ENCODE measurements around the gene SYNPO2. TPM values are rescaled to one million over a fixed set of nuclear protein-coding genes. Genes with fewer than 3 reads are reported as not detected.

The SYNPO2 gene
- total RNA-seq, 1 donor from 2014 or later = 2.9 TPM

DNA sequence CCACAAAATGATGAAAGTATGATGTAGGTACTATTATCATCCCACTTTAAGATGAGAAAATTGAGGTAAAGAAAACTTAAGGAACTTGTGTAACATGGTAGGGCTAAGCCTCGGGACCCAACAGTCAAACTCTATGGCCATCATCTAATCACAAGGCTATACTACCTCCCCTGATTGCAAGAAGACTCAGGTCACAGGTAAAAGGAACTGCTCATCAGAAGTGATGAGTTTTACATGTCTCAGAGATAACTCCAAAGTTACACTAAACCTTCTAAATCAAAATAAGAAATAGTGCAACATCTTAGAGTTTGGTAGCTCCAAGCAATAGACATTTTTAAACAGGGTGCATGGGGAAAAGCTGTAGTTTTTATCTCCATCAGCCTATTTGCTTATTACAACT, 150.5 kb downstream of the SYNPO2 start:
- Mint-ChIP-seq H3K27ac (ENCODE audit: unreplicated experiment) (no peak overlapping the region), H3K27me3 (ENCODE audit: unreplicated experiment) (no peaks in the 10 kb centered on the region), H3K4me3 (ENCODE audit: unreplicated experiment) (no peak overlapping the region), H3K4me1 (ENCODE audit: low read depth, unreplicated experiment) (no peaks in the 10 kb centered on the region), H3K36me3 (ENCODE audit: unreplicated experiment) (no peaks in the 10 kb centered on the region), H3K9me3 (ENCODE audit: unreplicated experiment) (no peaks in the 10 kb centered on the region)
- no peak for DNase-seq
- TF ChIP-seq, protein P1, sequence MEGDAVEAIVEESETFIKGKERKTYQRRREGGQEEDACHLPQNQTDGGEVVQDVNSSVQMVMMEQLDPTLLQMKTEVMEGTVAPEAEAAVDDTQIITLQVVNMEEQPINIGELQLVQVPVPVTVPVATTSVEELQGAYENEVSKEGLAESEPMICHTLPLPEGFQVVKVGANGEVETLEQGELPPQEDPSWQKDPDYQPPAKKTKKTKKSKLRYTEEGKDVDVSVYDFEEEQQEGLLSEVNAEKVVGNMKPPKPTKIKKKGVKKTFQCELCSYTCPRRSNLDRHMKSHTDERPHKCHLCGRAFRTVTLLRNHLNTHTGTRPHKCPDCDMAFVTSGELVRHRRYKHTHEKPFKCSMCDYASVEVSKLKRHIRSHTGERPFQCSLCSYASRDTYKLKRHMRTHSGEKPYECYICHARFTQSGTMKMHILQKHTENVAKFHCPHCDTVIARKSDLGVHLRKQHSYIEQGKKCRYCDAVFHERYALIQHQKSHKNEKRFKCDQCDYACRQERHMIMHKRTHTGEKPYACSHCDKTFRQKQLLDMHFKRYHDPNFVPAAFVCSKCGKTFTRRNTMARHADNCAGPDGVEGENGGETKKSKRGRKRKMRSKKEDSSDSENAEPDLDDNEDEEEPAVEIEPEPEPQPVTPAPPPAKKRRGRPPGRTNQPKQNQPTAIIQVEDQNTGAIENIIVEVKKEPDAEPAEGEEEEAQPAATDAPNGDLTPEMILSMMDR (IDR thresholded peaks at IDR 0.05; ENCODE audit: partially characterized antibody, unreplicated experiment) = no peak

GRCh38 chr4:119039779-119040178, 151.1 kb downstream of the SYNPO2 start:
- Mint-ChIP-seq H3K36me3 (ENCODE audit: unreplicated experiment) (no peaks in the 10 kb centered on the region), H3K27me3 (ENCODE audit: unreplicated experiment) (no peaks in the 10 kb centered on the region), H3K9me3 (ENCODE audit: unreplicated experiment) (no peaks in the 10 kb centered on the region), H3K27ac (ENCODE audit: unreplicated experiment) (no peak overlapping the region), H3K4me3 (ENCODE audit: unreplicated experiment) (no peak overlapping the region), H3K4me1 (ENCODE audit: low read depth, unreplicated experiment) (no peaks in the 10 kb centered on the region)
- TF ChIP-seq, protein P1 (IDR thresholded peaks at IDR 0.05; ENCODE audit: partially characterized antibody, unreplicated experiment) = no peak
- DNase-seq = peak; percentile 35

DNA sequence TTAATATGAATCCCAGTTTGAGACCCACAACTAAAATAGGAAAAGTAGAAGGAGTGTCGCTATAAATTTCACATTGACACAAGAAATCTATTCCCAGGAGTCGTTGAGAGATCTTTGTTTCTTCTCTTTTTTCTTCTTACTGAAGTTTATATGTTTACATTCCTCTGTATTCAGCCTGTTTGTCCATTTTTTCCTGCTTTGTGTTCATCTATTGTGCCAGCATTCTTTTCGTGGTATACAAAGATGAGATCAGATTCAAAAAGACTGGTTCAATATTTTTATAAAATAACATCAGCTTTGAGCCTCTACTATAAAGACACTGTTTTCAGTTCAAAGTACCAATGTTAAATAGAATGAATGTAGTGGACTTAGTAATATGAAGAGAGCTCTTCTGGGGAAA, 151.6 kb downstream of the SYNPO2 start:
- Mint-ChIP-seq H3K4me1 (ENCODE audit: low read depth, unreplicated experiment) (no peaks in the 10 kb centered on the region), H3K4me3 (ENCODE audit: unreplicated experiment) (no peak overlapping the region), H3K9me3 (ENCODE audit: unreplicated experiment) (no peaks in the 10 kb centered on the region), H3K36me3 (ENCODE audit: unreplicated experiment) (no peaks in the 10 kb centered on the region), H3K27me3 (ENCODE audit: unreplicated experiment) (no peaks in the 10 kb centered on the region), H3K27ac (ENCODE audit: unreplicated experiment) (no peak overlapping the region)
- TF ChIP-seq, protein P1 (IDR thresholded peaks at IDR 0.05; ENCODE audit: partially characterized antibody, unreplicated experiment) = no peak
- DNase-seq = no peak

- Mint-ChIP-seq H3K27ac (ENCODE audit: unreplicated experiment) (no peak overlapping the region), H3K4me1 (ENCODE audit: low read depth, unreplicated experiment) (no peaks in the 10 kb centered on the region), H3K9me3 (ENCODE audit: unreplicated experiment) (no peaks in the 10 kb centered on the region), H3K36me3 (ENCODE audit: unreplicated experiment) (no peaks in the 10 kb centered on the region), H3K4me3 (ENCODE audit: unreplicated experiment) (no peak overlapping the region), H3K27me3 (ENCODE audit: unreplicated experiment) (no peaks in the 10 kb centered on the region)
- no peak for DNase-seq
- TF ChIP-seq, protein P1 (IDR thresholded peaks at IDR 0.05; ENCODE audit: partially characterized antibody, unreplicated experiment) = no peak
Observed at GRCh38 chr4:119040694-119041185, 152.1 kb downstream of the SYNPO2 start.

- H3K4me1 Mint-ChIP-seq (ENCODE audit: low read depth, unreplicated experiment) = no peaks in the 10 kb centered on the region
- DNase-seq = no peak
- H3K9me3 Mint-ChIP-seq (ENCODE audit: unreplicated experiment) = no peaks in the 10 kb centered on the region
- TF ChIP-seq, protein P1 (IDR thresholded peaks at IDR 0.05; ENCODE audit: partially characterized antibody, unreplicated experiment) = no peak
- no peak overlapping the region for H3K27ac Mint-ChIP-seq (ENCODE audit: unreplicated experiment)
- no peak overlapping the region for H3K4me3 Mint-ChIP-seq (ENCODE audit: unreplicated experiment)
- H3K27me3 Mint-ChIP-seq (ENCODE audit: unreplicated experiment) = no peaks in the 10 kb centered on the region
- H3K36me3 Mint-ChIP-seq (ENCODE audit: unreplicated experiment) = no peaks in the 10 kb centered on the region
Observed at GRCh38 chr4:119041396-119041795, 152.7 kb downstream of the SYNPO2 start.

Data from glutamatergic neuron (in vitro differentiated cells).